ENCODE results near the gene PRC1.

The PRC1 gene

DNA sequence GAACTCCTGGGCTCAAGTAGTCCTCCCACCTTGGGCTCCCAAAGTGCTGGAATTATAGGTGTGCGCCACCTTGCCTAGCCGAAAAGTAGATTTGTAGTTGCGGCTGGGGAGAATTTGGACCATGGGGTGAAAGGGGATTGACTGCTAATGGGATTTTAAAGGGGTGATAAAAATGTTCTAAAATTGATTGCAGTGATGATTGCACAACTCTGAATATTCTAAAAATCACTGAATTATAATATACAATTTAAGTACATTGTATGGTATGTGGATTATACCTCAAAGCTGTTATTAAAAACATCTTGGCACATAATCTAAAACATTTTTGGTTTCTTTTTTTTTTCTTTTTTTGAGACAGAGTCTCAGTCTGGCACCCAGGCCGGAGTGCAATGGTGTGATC, 3.9 kb downstream of the PRC1 start:
- TF ChIP-seq, protein P1, sequence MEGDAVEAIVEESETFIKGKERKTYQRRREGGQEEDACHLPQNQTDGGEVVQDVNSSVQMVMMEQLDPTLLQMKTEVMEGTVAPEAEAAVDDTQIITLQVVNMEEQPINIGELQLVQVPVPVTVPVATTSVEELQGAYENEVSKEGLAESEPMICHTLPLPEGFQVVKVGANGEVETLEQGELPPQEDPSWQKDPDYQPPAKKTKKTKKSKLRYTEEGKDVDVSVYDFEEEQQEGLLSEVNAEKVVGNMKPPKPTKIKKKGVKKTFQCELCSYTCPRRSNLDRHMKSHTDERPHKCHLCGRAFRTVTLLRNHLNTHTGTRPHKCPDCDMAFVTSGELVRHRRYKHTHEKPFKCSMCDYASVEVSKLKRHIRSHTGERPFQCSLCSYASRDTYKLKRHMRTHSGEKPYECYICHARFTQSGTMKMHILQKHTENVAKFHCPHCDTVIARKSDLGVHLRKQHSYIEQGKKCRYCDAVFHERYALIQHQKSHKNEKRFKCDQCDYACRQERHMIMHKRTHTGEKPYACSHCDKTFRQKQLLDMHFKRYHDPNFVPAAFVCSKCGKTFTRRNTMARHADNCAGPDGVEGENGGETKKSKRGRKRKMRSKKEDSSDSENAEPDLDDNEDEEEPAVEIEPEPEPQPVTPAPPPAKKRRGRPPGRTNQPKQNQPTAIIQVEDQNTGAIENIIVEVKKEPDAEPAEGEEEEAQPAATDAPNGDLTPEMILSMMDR (conservative IDR thresholded peaks at IDR 0.05; ENCODE audit: control insufficient read depth, insufficient read depth, low read depth, low read length), result no peak
- DNase-seq (ENCODE audit: low read depth), result no peak
- no peak overlapping the region for H3K4me3 ChIP-seq (ENCODE audit: control insufficient read depth, low read depth, low read length)

DNA sequence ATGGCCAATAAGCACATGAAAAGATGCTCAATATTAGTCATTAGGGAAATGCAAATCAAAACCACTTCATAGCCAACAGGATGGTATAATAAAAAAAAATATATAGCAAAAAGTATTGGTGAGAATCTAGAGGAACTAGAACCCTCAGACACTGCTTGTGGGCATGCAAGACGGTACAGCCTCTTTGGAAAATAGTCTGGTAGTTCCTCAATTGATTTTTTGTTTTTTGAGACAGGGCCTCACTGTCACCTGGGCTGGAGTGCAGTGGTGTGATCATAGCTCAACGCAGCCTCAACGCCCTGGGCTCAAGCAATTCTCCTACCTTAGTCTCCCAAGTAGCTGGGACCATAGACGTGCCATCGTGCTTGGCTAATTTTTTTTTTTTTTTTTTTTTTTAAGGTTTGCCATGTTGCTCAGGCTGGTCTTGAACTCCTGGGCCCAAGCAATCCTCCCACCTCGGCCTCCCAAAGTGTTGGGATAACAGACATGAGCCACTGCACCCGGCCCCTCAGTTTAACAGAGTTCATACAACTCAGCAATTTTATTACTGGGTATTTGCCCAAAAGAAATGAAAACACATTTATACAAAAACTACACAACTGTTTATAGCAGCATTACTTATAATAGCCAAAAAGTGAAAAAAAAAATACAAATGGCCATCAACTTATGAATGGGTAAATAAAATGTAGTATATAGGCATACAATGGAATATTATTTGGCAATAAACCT, 5.1 kb downstream of the PRC1 start:
- DNase-seq (ENCODE audit: low read depth), result no peak
- TF ChIP-seq, protein P1 (conservative IDR thresholded peaks at IDR 0.05; ENCODE audit: control insufficient read depth, insufficient read depth, low read depth, low read length), result no peak
- no peak overlapping the region for H3K4me3 ChIP-seq (ENCODE audit: control insufficient read depth, low read depth, low read length)

DNA sequence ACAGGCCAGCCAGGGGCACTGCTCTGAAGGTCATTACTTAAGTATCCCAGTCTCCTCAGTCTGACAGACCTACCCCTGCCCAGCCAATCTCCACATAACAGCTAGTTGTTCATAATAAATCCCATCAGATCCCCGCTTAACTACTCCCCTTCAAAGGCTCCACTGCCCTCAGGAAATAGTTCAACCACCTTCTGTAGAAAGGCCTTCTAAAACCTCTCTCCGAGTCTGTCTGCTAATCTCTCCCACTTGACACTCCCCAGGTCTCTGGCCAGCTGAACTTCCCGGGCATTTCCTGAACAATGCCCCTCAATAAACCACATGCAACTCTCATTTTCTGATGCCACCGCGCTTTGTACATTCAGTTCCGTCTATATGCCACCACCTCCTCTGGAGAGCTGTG, 6.0 kb downstream of the PRC1 start:
- TF ChIP-seq, protein P1 (conservative IDR thresholded peaks at IDR 0.05; ENCODE audit: control insufficient read depth, insufficient read depth, low read depth, low read length), result no peak
- DNase-seq (ENCODE audit: low read depth), result no peak
- no peak overlapping the region for H3K4me3 ChIP-seq (ENCODE audit: control insufficient read depth, low read depth, low read length)

DNA sequence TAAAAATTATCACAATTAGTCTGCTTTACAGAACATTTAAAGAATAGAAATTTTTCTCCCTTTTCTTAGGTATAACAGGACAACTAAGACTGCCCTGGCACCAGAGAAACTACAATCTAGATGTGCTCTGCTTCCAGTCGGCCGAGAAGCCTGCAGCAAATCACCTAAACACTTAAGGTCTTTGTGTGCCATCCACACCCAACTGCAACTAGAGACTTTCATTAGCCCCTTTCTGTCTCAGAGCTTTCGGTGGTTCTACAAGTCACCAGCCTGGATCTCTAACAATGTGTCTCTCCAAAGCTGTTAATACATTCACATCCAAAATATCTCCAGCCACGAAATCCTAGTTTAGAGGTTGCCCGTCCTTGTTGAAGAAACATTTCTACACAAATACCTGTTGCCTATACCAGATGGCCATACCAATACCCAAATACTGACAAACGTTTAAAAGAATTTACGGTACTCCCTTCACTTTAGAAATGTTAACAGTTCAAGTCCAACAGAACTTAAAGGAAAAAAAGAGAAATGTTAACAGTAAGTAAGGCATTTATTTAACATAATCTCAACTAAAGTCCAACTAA, 6.7 kb downstream of the PRC1 start:
- TF ChIP-seq, protein P1 (conservative IDR thresholded peaks at IDR 0.05; ENCODE audit: control insufficient read depth, insufficient read depth, low read depth, low read length), result no peak
- DNase-seq (ENCODE audit: low read depth), result no peak
- no peak overlapping the region for H3K4me3 ChIP-seq (ENCODE audit: control insufficient read depth, low read depth, low read length)

DNA sequence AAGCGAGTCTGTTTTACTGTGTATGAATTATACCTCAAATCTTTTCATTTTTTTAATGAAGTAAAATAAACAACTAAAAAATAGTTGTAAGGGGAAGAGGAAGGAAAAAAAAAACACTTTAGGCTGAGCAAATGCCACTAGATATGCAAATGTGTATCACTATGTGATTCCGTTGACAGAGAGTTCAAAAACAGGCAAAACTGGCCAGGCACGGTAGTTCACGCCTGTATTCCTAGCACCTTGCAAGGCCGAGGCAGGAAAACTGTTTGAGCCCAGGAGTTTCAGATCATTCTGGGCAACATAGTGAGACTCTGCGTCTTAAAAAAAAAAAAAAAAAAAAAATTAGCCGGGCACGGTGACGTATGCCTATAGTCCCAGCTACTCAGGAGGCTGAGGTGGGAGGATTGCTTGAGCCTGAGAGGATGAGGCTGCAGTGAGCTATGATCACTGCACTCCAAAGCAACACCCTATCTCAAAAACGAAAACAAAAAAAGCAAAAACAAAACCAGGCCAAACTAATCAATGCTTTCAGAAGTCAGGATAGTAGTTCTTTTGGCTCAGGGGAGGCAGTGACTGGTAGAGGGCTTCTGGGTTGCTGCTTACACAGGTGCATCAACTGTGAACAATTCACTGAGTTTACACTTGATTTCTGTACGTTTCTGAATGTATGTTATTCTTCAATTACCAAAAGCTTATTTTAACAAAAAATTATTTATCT, 7.4 kb downstream of the PRC1 start:
- H3K4me3 ChIP-seq (ENCODE audit: control insufficient read depth, low read depth, low read length), result no peak overlapping the region
- DNase-seq (ENCODE audit: low read depth), result no peak
- TF ChIP-seq, protein P1 (conservative IDR thresholded peaks at IDR 0.05; ENCODE audit: control insufficient read depth, insufficient read depth, low read depth, low read length), result no peak

DNA sequence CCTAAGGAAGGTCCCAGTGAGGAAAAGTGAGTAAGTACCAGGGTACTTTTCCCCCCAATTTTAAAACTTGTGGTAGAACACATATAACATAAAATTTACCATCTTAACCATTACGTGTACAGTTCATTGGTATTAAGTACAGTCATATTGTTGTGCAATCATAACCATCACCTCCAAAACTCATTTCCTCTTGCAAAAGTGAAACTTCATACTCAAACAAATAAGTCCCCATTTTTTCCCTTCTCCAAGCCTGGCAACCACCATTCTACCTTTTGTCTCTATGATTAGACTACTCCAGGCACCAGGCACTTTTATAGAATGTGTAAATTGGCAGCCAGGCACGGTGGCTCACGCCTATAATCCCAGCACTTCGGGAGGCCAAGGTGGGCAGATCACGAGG, 12.2 kb downstream of the PRC1 start:
- peak; percentile 66 for DNase-seq (ENCODE audit: low read depth)
- TF ChIP-seq, protein P1 (conservative IDR thresholded peaks at IDR 0.05; ENCODE audit: control insufficient read depth, insufficient read depth, low read depth, low read length), result no peak
- no peak overlapping the region for H3K4me3 ChIP-seq (ENCODE audit: control insufficient read depth, low read depth, low read length)
